Mammary epithelial cell (primary cell): ENCODE data around the gene EIF3L.

ENCODE experiments used
- EZH2 ChIP-seq: IDR thresholded peaks from 2 replicates; pipeline ENCODE4 v1.6.1; 2012; ENCODE audit warnings: low read length, inconsistent platforms, borderline replicate concordance
- TF ChIP-seq, protein P1 (sequence below), 2 donors: IDR thresholded peaks in 1 of 2; conservative IDR thresholded peaks in 1 of 2; 2 replicates each; pipeline ENCODE4 v1.5.1; 2011 to 2012; ENCODE audit warnings: inconsistent platforms in 2 of 2, low read length in 2 of 2, mild to moderate bottlenecking in 2 of 2, control low read depth in 1 of 2, low read depth in 1 of 2; ENCODE audit not compliant: insufficient read depth in 1 of 2; ENCODE audit errors: extremely low read depth in 1 of 2

GRCh38 chr22:37801946-37802309 is 47.3 kb upstream of the EIF3L start:
- TF ChIP-seq, protein P1, sequence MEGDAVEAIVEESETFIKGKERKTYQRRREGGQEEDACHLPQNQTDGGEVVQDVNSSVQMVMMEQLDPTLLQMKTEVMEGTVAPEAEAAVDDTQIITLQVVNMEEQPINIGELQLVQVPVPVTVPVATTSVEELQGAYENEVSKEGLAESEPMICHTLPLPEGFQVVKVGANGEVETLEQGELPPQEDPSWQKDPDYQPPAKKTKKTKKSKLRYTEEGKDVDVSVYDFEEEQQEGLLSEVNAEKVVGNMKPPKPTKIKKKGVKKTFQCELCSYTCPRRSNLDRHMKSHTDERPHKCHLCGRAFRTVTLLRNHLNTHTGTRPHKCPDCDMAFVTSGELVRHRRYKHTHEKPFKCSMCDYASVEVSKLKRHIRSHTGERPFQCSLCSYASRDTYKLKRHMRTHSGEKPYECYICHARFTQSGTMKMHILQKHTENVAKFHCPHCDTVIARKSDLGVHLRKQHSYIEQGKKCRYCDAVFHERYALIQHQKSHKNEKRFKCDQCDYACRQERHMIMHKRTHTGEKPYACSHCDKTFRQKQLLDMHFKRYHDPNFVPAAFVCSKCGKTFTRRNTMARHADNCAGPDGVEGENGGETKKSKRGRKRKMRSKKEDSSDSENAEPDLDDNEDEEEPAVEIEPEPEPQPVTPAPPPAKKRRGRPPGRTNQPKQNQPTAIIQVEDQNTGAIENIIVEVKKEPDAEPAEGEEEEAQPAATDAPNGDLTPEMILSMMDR (conservative IDR thresholded peaks at IDR 0.05 in 1 of 2, IDR thresholded peaks at IDR 0.05 in 1 of 2; ENCODE audit: extremely low read depth in 1 of 2, insufficient read depth in 1 of 2, low read depth in 1 of 2, low read length in 2 of 2): no peak
- TF ChIP-seq EZH2: no peak
